HPDE6-E6E7 (cell line): ENCODE measurements around the gene KMT5B.

Experiments
- DNase-seq: peaks from one replicate; pipeline ENCODE4 v3.0.0; 2011; ENCODE audit warnings: missing footprints; ENCODE audit errors: extremely low spot score

KMT5B gene

DNA sequence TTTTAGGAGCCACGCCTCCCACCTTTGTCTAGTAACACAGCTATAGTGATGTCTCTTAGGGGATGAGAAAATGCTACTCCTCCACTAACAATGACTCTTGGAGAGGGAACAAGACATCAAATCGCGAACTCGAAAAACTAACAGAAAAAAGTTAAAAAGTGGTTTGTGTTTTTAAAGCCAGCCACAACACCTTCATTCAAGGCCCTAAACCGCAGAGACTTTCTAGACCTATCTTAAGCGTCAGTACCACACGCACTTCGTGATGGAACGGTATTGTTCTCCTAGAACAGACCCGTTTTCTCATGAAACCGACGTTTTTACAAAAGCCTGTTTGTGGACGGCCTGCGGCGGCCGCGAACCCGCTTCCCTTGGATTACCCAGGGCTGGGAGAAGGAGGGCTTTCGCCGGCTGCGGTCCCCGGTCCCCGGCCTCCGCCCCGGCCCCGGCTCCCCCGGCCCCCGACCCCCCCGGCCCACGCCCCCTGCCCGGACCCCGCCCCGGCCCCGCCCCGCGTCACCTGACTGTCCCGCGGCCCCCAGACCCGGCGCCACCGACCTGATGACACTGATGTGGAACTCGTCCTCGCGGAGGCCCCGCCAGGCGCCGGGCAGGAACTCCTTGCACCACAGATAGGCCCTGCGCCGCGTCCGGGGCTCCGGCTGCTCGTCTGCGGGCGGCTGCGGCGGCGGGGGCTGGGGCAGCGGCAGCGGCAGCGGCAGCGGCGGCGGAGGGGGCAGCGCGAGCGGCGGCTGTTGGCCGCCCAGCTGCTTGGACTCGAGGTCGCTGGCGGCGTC lies 92.6 kb downstream of the KMT5B start:
- no peak for DNase-seq

DNA sequence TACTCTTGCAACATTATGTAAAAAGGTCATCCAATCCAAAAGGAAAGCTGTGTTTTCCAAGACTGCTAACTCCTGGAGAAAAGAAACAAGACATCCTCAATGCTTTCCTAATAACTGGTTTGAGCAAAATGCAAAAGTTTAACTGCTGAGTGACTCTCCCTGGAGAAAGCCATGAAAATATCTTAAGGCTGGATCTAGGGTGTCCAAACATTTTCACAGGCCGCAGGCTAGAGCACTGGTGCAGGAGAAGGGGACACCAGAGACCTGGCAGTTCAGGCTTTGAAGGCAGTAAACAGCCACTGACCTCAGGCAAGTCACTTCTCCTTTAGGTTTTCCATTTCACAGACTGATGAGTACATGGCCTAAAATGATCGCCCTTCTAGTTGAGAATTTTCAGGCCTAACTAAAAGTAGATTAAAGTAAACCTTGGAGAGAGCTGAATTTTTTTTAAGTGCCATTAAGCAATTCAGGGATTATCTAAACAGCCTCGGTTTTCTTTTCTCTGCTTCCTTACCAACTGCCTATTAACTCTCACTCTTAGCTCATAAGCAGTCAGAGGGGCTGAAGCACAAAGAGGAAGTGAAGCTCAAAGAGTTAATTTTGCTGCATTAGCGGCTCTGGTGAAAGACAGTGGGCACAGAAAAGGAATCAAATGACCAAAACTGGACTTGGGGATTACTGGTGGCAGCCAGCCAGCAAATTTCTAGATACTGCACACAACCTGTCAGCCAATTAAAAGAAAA lies 94.2 kb downstream of the KMT5B start:
- no peak for DNase-seq

DNA sequence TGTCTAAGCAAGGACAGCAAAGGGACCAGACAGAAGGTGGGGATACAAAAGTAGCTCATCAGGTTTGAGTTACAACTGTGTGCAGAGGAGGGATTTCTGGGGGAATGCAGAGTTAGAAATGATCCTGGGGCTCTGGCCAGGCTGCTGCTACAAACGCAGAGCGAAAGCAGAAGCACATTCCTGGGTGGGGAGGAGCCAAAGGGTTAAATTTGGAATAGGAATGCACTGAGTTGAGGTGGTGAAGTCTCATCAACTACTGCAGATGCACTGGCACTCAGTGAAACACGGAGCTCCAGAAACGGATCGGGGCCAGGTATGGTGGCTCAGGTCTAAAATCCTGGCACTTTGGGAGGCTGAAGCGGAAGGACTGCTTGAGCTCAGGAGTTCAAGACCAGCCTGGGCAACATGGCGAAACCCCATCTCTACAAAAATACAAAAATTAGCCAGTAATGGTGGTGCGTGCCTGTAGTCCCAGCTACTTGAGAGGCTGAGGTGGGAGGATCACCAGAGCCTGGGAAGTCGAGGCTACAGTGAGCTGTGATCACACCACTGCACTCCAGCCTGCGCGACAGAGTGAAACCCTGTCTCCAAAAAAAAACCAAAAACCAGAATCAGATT lies 95.1 kb downstream of the KMT5B start:
- no peak for DNase-seq

DNA sequence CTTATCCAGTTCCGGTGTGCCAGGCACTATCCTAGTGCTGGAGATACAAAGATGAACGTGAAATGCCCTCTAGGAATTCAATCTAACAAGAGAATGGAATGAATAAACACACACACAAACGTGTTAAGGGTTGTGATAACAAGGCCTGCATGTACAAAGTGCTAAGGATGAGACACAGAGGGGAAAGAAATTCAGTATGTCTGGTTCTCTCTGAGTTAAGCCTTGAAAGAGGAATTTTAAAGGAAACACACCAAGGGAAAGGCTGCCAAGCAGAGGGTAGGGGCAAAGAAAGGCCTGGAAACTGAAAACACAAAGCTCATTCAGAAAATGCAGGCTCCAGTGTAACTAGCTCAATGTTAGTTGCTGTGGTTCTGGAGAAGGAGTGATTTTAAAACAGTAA lies 96.1 kb downstream of the KMT5B start:
- no peak for DNase-seq

DNA sequence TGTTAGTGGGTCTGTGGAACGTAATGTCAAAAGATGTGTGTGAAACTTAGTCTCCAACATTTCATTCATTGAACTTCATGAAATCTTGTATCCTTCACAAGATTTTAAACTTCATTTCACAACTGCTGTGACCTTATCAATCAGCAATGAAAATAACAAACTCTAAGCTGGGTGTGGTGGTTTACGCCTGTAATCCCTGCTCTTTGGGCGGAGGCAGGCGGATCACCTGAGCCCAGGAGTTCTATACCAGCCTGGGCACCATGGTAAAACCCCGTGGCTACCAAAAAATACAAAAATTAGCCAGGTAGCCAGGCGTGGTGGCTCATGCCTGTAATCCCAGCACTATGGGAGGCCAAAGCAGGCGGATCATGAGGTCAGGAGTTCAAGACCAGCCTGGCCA lies 97.0 kb downstream of the KMT5B start:
- DNase-seq = no peak

DNA sequence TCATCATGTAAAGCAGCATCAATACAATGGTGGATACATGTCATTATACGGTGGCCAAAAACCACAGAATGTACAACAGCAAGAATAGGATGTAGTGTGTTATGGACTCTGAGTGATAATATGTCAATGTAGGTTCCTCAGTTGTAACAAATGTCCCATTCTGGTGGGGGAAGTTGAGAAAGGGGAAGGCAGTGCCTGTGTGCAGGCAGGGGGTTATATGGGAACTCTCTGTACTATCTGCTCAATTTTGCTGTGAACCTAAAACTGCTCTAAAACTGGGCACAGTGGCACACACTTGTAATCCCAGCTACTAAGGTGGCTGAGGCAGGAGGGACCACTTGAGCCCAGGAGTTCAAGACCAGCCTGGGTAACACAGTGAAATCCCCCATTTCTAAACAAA lies 97.8 kb downstream of the KMT5B start:
- DNase-seq = no peak

DNA sequence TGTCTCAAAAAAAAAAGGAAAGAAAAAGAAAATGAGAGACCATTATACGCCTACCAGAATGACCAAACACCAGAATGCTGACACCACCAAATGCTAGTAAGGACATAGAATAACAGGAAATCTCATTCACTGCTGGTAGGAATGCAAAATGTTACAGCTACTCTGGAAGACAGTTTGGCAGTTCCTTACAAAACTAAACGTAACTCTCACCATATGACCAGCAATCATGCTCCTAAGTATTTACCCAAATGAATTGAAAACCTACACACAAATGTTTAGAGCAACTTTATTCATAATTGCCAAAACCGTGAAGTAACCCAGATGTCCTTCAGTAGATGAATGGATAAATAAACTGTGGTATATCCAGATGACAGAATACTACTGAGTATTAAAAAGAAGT lies 99.1 kb downstream of the KMT5B start:
- DNase-seq = no peak

DNA sequence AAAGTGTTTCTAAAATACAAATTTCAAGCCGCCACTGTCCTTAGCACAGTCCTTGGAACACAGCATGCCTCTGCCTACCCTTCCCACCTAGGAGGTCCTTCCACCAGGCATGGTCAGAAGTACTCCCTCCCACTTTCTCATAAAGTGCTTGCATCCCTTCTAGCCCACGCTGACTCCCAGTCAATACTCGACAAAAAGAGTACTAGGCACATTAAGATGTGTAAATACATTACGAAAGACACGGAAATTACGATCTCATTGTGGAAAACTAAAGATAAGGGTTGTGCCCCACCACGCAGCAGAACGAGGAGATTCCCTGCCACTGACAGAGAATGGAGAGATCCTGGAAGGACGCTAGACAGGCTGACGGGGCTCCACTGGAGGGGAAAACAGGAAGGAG lies 105.4 kb downstream of the KMT5B start:
- DNase-seq = no peak

DNA sequence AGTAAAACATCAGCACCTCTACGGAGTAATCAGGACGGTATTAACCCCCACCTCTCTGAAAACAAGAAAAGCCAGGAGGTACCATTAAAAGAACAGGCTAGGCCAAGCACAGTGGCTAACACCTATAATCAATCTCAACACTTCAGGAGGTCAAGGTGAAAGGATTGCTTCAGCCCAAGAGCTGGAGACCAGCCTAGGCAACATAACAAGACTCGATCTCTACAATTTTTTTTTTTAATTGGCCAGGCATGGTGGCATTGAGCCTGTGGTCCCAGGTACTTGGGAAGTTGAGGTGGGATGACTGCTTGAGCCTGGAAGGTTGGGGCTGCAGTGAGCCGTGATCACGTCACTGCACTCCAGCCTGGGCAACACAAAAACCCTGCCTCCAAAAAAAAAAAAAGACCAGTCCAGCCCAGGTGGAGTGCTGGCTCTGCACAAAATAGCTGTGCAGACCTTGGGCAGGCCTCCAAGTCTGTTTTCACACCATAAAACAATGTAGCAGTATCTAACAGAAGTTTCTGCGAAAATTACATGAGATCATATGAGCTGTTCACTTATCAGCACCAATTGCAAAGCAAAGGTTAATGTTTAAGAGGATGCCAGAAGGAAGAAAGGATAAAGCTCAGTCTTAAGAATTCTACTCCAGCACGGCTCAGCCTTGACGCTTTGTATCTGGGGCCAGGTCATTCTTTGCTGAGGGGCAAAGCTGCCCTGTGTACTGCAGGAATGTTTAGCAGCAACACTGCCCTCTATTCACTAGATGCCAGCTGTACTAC lies 106.7 kb downstream of the KMT5B start:
- DNase-seq = no peak
